ENCODE measurements around the gene TREML1. TPM values are rescaled to one million over a fixed set of nuclear protein-coding genes. Genes with fewer than 3 reads are reported as not detected.

Gene TREML1
- total RNA-seq, 1 donor from 2014 or later = 2.5 TPM

- no peak for DNase-seq
- Histone ChIP-seq H3K36me3 (no peaks in the 10 kb centered on the region), H3K4me1 (peaks cover 6% of the 10 kb centered on the region), H3K9me3 (no peaks in the 10 kb centered on the region), H3K27me3 (no peaks in the 10 kb centered on the region), H3K4me3 (no peak overlapping the region), H3K27ac (no peak overlapping the region)
- no peak for ATAC-seq
- intact Hi-C loops (cut with DNase I) = no loop called here
- TF ChIP-seq CTCF (IDR thresholded peaks at IDR 0.05) = no peak
Observed at GRCh38 chr6:41156001-41156400, 1.9 kb upstream of the TREML1 start.

GRCh38 chr6:41155132-41155805, 1.1 kb upstream of the TREML1 start:
- intact Hi-C loops (cut with DNase I) = no loop called here
- Histone ChIP-seq H3K4me1 (peaks cover 6% of the 10 kb centered on the region), H3K9me3 (no peaks in the 10 kb centered on the region), H3K4me3 (no peak overlapping the region), H3K27ac (no peak overlapping the region), H3K27me3 (no peaks in the 10 kb centered on the region), H3K36me3 (no peaks in the 10 kb centered on the region)
- no peak for TF ChIP-seq CTCF (IDR thresholded peaks at IDR 0.05)
- DNase-seq = no peak
- no peak for ATAC-seq

GRCh38 chr6:41153451-41153850, 696 bp downstream of the TREML1 start:
- DNase-seq (no peak), ATAC-seq (no peak)
- Histone ChIP-seq H3K27ac (no peak overlapping the region), H3K4me3 (no peak overlapping the region), H3K4me1 (no peaks in the 10 kb centered on the region), H3K27me3 (no peaks in the 10 kb centered on the region), H3K9me3 (no peaks in the 10 kb centered on the region), H3K36me3 (no peaks in the 10 kb centered on the region)
- intact Hi-C loops (cut with DNase I) = no loop called here
- TF ChIP-seq CTCF (IDR thresholded peaks at IDR 0.05) = no peak

GRCh38 chr6:41150671-41151070, 3.5 kb downstream of the TREML1 start:
- Histone ChIP-seq H3K4me3 (no peak overlapping the region), H3K9me3 (no peaks in the 10 kb centered on the region), H3K4me1 (no peaks in the 10 kb centered on the region), H3K36me3 (no peaks in the 10 kb centered on the region), H3K27ac (no peak overlapping the region), H3K27me3 (no peaks in the 10 kb centered on the region)
- intact Hi-C loops (cut with DNase I) = no loop called here
- ATAC-seq (no peak), DNase-seq (no peak)
- no peak for TF ChIP-seq CTCF (IDR thresholded peaks at IDR 0.05)

GRCh38 chr6:41147917-41148316, 6.2 kb downstream of the TREML1 start:
- Histone ChIP-seq H3K4me1 (no peaks in the 10 kb centered on the region), H3K27ac (no peak overlapping the region), H3K4me3 (no peak overlapping the region), H3K9me3 (no peaks in the 10 kb centered on the region), H3K36me3 (no peaks in the 10 kb centered on the region), H3K27me3 (no peaks in the 10 kb centered on the region)
- TF ChIP-seq CTCF (IDR thresholded peaks at IDR 0.05) = no peak
- ATAC-seq (no peak), DNase-seq (no peak)
- intact Hi-C loops (cut with DNase I) = no loop called here

GRCh38 chr6:41136911-41137310, 17.2 kb downstream of the TREML1 start:
- Histone ChIP-seq H3K9me3 (no peaks in the 10 kb centered on the region), H3K27ac (no peak overlapping the region), H3K4me1 (no peaks in the 10 kb centered on the region), H3K27me3 (no peaks in the 10 kb centered on the region), H3K36me3 (peaks cover 17% of the 10 kb centered on the region), H3K4me3 (no peak overlapping the region)
- no peak for TF ChIP-seq CTCF (IDR thresholded peaks at IDR 0.05)
- intact Hi-C loops (cut with DNase I) = no loop called here
- ATAC-seq (no peak), DNase-seq (no peak)

All from upper lobe of right lung (tissue), 1 donor.